Measurements from ENCODE around the gene SUMF1.
A peak's percentile ranks its signal among the peaks of the same experiment; 100 is the strongest.

SUMF1 gene

DNA sequence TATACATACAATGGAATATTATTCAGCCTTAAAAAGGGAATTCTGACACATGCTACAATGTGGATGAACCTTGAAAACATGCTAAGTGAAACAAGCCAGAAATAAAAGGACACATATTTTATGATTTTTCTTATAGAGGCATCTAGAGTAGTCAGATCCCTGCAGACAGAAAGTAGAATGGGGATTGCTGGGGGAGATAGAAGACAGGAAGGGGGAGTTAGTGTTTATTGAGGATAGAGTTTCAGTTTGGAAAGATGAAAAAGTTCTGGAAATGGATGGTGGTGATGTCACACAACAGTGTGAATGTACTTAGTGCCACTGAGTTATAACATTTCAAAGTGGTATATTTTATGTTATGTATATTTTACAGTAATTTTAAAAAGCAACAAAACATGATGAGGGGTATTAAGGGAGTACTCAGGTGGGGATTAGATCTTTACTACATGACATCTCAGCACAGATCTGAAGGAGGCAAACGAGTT is 30.8 kb upstream of the SUMF1 start:
- no peak for DNase-seq (ENCODE audit: low read depth)

DNA sequence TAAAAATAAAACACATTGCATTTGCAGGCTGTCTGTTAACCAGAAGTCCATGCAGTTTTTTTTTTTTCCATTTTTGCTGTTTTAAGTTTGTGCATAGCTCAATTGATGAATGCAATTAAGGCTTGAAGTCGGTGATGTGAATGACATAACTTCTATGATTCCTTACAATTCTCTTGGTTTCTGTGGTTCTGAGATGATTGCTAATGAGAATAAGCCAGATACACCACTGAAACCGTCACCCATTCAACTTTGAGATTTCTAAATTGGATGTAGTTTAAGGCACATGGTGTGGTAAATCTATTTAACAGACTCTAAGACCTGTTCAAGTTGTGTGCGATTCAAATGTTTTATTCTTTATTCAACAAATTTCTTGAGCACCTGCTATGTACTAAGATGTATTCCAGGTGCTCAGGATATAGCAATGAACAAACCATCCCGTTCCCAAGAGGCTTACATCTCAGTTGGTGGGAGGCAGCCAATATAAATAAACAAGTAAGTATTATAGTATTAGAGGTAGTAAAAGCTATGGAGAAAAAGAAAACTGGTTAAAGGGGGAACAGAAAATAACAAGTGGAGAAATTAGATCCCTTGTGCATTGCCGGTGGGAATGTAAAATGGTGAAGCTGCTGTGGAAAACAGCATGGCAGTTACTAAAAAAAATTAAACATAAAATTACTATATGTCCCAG is 30.1 kb upstream of the SUMF1 start:
- DNase-seq (ENCODE audit: low read depth): no peak

DNA sequence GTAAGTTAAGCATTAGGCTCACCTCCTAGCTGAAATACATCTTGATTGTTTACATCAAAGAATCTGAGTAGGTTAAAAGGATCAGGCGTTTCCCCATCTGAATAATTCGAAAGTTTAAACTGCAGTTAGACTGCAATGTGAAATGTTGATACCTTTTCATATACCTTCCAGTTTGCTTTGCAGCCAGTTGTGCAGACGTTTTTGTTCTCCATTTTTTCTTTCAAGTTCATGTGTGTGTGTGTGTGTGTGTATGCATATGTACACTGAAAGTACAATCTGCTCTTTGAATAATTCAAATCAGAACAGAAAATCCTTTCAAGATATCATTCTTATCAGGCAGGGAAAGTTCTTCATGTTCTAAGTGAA is 29.0 kb upstream of the SUMF1 start:
- no peak for DNase-seq (ENCODE audit: low read depth)

DNA sequence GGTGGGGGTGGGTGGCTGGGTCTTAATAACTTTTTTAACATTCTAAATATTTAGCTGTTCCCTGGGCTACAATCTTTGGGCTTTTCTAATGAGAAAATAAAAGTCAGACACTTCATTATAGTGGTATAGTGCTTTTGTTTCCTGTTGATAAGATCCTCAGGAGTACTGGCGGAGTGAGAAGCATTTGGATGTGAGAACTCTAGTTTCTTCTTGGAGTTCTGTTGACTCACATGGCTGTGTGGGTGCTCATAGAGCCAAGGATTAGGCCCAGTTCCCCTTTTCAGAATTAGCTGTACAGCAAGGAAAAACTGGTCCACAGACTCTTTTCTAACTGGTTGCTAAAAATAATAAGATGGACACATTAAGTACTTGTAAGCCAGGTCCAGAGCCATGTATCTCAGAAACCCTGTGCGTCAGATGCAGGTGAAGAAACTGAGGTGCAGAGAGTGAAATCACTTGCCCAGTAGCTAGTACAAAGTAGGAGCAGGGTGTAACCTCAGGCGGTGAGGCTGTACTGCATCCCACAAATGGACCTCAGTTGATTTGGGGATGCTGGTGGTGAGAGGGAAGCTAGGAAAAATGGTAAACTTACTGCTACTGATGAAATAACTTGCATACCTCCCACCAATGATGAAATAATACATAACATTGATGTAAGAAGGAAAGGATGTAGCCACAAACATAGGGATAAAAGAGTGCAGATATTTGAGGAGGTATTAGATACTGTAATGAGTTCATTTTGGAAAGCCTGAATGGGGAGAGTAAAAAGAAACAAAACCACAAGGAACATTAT is 28.4 kb upstream of the SUMF1 start:
- DNase-seq (ENCODE audit: low read depth): no peak

DNA sequence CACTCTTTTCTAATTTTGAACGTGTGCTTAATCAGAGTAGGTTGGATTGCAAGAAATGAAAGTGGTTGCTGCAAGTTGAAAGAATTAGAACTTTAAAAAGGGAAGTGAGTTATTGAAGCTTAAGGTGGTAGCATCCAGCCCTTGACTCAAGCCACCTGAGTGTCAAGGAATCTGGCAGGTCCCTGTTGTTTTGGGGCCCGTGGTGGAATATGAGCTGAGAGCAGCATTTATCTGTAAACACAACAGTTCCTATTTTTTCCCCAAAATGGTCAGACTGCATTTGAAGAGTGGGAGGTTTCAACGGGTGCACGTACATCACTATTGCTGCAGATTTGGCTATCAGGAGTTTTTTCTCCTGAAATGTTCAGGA is 27.8 kb upstream of the SUMF1 start:
- DNase-seq (ENCODE audit: low read depth): no peak

DNA sequence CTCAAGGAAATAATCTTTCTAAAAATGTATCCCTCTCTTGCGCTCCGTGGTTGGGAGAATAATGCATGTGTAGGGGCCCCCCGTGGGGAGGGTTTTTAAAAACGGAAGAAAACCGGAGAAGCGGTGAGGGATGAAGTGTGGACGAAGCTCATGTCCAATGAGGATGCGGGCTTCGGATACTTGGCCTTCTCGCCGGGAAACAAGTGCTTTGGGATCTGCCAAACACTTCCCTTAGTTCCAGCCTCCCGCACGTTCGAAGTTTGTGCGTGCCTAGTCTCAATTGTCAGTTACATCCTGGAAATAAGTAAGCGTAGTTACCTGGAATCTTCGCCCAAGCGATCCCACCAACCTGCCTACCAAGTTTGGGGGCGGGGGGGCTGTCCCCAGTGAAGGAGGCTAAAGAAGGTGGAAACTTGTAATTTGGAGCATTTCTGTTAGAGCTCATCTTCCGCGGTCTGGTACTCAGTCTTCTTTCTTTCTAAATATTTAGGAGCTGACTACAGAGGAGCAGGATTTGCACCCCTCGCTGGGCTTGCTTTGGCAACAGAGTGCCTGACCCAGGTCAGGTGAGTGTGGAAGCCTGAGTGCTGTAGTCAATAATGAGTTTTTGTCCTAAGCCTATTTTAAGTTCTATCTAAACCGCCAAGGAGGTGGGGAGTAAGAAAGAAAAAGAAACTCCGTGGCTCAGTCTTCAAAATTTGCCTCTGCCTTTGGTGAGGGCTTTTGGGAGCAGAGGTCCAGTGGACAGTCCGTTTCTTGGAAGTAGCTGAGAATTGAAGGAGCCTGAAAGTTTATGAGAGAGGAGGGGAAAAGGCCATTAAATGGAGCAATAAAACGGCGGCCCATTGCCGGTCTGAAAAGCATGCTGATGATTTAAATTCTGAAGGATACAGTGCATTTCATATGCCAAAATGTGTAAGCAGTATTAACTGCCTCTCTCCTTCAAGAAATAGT is 27.1 kb upstream of the SUMF1 start:
- no peak for DNase-seq (ENCODE audit: low read depth)

DNA sequence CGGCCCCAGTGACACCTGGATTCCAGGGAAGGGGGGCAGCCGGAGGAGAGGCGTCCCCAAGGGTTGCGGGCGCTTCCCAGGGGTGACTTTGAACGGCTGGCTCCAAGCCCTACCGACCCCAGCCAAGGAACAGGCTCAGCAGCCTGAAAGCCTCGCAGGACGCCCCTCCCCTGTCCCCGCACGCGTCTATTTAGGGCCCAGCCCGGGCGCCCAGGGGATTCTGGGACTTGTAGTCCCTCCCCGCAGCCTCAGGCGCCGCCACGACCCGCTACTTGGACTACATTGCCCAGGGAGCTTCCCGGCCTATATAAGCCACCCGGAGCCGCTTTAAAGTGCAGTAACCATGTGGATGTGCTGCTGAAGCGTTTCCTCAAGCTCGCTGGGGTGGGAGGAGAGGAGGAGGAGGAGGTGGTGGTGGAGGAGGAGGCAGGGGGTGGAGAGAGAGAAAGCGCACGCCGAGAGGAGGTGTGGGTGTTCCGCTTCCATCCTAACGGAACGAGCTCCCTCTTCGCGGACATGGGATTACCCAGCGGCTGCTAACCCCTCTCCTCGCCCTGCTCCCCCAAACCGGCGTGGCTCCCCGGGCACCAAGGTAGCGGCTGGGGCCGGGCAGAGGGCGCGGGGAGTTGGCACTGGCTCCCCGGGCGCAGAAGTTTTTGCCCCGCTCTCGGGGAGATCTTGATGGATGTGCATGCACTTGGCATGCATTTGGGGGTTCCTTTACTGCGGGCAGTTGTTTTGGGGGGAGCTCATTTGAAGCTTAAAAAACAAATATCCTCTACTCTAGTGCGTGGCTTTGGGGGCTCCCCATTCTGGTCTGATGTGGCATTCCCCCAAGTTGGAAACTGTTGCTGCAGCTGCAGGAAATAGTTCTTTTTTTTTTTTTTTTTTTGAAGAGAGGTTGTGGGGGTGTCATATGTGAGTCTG is 26.2 kb upstream of the SUMF1 start, which contains the start of gene ITPR1:
Gene ITPR1, plus strand, starts transcription at position 335 of the 927 bp plus-strand sequence. CDS start 23,144 bp downstream, outside the sequence.
- DNase-seq (ENCODE audit: low read depth): peak; percentile 96

DNA sequence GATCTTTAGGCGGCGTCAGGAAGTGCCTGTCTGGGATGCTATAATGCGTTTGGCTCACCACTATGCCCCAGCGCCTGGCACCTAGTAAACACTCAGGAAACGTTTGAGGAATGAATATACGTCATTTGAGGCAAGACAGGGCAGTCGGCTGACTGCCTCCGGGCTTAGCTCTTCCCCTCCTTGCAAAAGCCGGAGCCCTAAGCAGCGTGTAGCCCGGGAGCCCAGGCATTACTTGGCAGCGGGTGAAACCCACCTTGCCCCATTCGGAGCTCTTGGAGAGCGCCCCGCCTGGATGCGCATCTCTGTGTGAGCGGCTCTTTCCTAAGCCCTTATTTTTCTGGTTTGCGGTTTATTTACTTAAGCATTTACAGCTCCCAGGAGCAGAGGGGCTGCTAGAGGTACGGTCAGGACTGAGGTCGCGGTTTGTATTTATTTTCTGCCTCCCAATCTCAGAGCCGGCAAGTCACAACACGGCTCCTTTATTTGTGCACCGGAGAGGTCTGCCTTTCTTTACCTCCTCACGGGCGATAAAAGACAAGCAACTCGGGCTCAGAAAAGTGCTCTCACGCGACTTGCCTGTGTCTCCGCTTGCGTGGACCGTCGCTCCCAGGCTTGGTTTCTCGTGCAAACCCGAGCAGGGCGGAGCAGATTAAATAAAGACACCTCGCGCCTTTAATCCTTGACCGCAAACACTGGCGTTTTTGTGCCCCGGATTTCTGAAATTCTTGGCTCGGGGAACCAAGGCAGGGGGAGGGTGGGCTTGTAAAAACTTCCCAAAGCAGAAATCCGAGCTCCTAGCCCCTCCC is 25.3 kb upstream of the SUMF1 start:
- DNase-seq (ENCODE audit: low read depth): no peak

DNA sequence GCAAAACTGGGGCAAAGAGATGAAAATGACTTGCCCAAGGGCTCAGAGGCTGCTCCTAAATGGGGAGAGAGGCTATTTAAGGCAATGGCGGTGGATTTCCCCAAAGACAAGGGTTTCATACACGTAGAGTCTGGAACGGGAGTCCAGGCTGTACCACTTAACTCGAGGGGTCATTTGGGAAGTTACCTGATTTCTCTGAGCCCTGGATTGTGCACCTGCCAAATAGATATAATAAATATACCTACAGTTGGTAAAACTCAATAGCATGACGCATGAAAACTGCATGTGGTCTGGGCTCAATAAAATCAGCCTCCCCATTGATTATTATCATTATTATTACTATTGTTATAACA is 24.8 kb upstream of the SUMF1 start:
- no peak for DNase-seq (ENCODE audit: low read depth)

DNA sequence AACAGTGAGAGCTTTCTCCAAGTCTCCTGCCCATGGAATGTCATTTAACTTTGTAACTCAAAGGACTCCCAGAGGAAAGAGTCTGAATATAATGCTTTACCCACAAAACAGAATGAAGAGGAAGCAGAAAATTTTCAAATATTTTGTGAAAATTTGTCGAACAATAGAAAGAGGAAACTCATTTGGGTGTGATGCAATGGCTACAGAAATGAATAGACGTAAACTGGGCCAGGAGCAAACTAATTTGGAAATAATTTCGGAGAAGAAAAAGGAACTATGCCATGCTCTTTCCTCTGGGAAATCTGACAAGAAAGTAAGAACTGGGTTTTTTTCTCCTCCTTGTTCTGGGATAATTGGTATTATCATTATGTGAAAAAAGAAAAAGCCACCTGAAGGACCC is 11.2 kb upstream of the SUMF1 start:
- no peak for DNase-seq (ENCODE audit: low read depth)

DNA sequence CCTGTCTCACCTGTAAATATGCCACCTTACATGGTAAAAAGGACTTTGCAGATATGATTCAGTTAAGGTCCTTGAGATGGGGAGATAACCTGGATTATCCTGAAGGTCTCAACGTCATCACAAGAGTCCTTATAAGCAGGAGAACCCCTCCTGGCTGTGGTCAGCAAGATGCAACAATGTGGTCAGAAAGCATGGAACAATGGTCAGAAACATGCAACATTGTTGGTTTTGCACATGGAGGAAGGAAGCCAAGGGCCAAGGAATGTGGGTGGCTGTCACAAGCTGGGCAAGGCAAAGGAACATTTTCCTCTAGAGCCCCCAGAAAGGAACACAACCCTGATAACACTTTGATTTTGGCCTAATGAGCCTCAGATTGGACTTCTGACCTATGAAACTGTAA is 9.4 kb upstream of the SUMF1 start:
- no peak for DNase-seq (ENCODE audit: low read depth)

DNA sequence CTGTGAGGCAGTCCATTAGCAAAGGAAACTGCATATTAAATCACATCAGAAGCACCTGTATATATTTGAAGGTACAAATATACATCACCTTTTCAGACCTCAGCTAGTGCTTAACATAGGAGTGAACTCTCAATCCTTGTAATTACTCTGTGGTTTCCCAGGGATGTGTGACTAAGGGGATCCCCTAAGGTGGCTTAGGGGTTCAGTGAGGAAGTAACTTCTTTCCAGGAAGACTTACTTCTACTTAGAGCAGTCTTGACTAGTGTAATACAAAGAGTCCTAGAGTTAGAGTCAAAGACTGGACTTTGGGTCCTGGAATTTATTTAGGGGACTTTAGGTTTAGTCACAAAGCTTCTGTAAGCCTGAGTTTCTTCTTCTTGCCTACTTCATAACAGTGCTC is 8.7 kb upstream of the SUMF1 start:
- no peak for DNase-seq (ENCODE audit: low read depth)

DNA sequence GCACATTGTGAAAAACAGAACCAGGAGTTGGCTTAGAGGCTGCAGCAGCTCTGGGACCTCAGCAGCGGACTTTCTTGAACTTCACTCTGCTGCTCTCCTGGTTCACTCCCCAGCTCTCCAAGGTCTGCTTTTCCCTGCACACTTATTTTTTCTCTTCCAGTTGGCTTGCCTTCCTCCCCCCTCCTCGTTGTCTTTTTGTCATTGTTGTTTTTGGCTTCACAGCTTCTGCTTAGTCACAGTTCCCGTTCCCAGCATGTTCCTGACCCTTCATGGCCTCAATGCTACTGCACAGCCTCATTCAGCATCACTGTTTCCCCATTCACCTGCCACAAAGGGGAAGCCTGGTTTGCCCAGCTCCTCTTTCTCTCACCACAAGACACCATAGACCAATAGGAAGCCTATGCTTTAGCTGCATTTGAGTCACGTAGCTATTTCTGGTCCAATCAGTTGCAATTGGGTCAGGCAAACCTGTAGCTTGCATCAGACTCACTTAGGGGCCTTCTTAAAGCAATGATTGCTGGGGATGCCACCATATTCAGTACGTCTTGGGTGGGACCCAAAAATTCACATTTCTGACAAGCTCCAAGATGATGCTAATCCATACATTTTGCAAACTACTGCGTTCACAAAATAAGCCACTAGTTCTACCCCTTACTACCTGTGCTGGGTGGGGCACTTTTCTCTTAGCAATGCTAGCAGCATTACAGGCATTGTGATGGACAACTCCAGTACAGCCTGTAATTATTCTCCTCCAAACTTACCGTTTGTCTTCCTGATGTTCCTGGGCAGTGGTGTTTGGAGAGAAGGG is 7.8 kb upstream of the SUMF1 start:
- DNase-seq (ENCODE audit: low read depth): peak; percentile 44

DNA sequence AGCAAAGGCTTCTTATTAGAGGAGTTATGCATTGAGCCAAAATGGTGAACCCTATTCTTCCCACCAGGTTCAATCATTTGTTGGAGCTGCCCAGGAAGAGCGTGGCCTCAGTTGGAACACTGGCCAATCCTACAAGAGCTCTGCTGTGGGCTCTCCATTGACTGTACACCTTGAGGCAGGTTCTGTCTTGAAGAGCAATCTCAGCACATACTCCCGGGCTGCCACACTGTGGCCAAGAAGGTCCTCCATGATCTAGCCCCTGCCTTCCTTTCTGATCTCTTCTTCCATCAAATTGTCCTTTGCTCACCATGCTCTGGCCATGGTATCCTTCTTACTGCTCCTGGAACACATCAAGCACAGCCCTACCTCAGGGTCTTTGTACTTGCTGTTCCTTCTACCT is 5.7 kb upstream of the SUMF1 start:
- no peak for DNase-seq (ENCODE audit: low read depth)

DNA sequence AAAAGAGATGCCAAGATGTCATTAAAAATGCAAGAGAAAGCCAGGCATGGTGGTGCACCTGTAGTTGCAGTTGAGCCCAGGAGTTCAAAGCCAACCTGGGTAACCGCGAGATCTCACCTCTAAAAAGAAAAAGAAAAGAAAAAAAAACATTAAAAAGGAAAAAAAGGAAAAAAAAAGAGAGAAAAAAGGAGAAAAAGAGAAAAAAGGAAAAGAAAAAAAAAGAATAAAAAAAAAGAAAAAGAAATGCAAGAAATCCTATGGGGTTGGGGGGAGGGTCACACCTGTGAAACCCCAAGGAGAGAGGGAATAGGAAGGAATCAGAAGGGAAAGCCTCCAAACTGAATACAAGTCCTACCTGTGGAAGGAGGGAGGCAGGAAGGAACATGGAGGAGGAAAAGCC is 5.2 kb upstream of the SUMF1 start:
- DNase-seq (ENCODE audit: low read depth): no peak

DNA sequence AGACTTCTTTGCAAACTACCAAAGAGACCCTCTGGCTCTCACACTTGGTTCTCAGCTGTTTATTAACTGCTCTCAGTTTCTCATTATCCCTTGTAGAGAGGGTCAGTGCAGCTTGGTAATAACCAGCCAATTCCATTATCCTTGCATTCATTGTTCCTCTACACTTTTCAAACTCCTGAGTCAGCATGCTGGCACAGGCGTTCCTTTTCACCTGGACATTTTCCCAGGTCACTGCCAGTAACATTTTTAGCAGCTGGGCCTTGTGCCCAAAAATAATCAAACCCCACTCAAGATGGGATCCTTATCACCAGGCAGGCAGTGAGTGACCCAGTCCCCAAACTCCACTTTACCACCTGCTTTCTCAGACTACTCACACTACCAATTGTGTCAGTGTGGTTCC is 4.8 kb upstream of the SUMF1 start:
- DNase-seq (ENCODE audit: low read depth): no peak

DNA sequence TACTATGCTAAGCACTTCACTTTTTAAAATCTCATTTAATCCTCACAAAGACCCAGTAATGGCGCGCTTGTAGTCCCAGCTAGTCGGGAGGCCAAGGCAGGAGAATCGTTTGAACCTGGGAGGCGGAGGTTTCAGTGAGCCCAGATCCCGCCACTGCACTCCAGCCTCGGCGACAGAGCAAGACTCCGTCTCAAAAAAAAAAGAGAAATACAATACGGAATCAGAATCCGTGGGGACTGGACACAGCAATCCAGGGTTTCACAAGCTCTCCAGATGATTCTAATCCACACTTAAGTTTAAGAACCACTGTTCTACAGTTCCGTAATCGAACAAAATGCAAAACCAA is 426 bp upstream of the SUMF1 start:
- no peak for DNase-seq (ENCODE audit: low read depth)

DNA sequence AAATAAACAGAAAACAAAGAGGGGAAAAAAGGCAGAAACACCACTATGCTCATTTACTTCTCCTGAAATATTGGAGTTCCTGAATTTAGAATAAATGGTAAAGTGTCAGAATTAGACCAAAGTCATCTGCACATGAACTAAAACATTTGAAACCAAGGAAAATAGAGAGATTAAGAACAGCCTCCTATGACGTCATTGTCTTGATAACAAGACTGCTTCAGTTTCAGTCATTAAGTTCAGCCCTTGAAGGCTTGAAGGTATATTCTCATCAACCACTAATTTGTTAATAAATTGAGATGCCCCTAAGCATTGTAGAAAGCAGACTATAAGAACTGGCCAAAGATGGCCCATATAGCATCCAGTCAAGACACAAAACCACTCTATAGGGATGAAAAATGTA is 2.5 kb downstream of the SUMF1 start:
- DNase-seq (ENCODE audit: low read depth): no peak

DNA sequence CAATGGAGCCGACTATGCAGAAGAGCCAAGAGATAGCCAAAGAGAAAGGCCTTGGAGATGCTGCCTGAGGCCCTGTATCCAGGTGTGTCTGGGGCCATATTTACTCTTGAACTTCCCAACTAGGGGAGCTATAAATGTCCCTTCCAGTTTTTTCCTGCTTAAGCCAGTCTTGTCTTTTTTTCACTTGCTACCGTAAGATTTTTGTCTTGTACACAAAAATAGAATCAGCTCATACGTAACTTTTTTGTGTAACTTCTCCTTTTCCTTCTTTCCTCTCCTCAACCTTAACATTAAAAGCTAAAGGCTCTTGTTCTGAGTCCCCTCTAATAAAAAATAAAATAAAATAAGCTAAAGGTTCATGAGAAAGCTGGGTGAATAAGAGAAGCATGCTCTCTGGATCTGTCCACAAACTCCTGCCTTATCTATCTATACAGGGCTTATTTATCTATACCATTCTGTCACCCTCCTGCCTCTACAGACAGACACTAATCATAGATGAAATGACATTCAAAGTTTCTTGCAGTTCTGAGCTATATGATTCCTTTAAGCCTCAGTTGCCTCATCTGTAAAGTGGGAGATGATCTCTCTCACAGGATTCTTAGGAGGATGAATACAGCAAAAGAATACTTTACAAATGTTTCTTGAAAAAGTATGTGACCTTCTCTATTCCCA is 4.6 kb downstream of the SUMF1 start:
- DNase-seq (ENCODE audit: low read depth): no peak

All from non-pigmented ciliary epithelial cell (primary cell).